Naive thymus-derived CD4-positive, alpha-beta T cell (primary cell): Measurements from ENCODE around the gene DPEP3. TPM values are rescaled to one million over a fixed set of nuclear protein-coding genes. Genes with fewer than 3 reads are reported as not detected.
"Not testable (repeated sequence)": the region's sequence is repeated elsewhere in the genome, so short reads cannot be mapped to it uniquely, and the experiment has no call there.

Experiments used
- ATAC-seq: fragments of 150-1000 bp; cut with Tn5 transposase; 2 replicates; pipeline ENCODE4 v1.10.0; 2021; ENCODE audit warnings: mild to moderate bottlenecking, moderate library complexity
- CTCF ChIA-PET: fragments of 350-600 bp; sonication (Branson Sonifier 250); formaldehyde crosslinking; loops from one replicate; lab custom pipeline; 2021; ENCODE audit warnings: antibody characterized with exemption; lab: Charles Lee
- POLR2A ChIA-PET: fragments of 350-600 bp; sonication (Branson Sonifier 250); formaldehyde crosslinking; loops from one replicate; lab custom pipeline; 2021; ENCODE audit warnings: antibody characterized with exemption, inconsistent platforms; lab: Charles Lee
- DNase-seq, 9 donors: peaks; one replicate each; pipeline versions ENCODE4 v3.0.0 to v3.0.0-alpha.2; 2020 to 2022; ENCODE audit warnings: mixed read lengths in 1 of 9
- H3K27ac ChIP-seq: one replicate; pipeline ENCODE4 v1.7.0; 2013; ENCODE audit warnings: mild to moderate bottlenecking, low read depth, low read length, moderate library complexity
- H3K27me3 ChIP-seq, 2 donors: one replicate each; pipeline ENCODE4 v1.7.0; 2013; ENCODE audit warnings: low read length in 2 of 2, mild to moderate bottlenecking in 2 of 2, moderate library complexity in 2 of 2; ENCODE audit not compliant: control insufficient read depth in 2 of 2, insufficient read depth in 2 of 2
- H3K36me3 ChIP-seq, 3 experiments: 1 replicate in 2 of 3; 2 replicates in 1 of 3; pipeline ENCODE4 v1.7.0; 2013; ENCODE audit warnings: low read length in 3 of 3, mild to moderate bottlenecking in 3 of 3, moderate library complexity in 1 of 3; ENCODE audit not compliant: insufficient read depth in 3 of 3, control insufficient read depth in 2 of 3
- H3K4me1 ChIP-seq, 2 donors: one replicate each; pipeline ENCODE4 v1.7.0; 2013; ENCODE audit warnings: low read length in 2 of 2, mild to moderate bottlenecking in 2 of 2, moderate library complexity in 1 of 2; ENCODE audit not compliant: control insufficient read depth in 2 of 2, insufficient read depth in 2 of 2
- H3K4me3 ChIP-seq: 2 replicates; pipeline ENCODE4 v1.7.0; 2013; ENCODE audit warnings: mild to moderate bottlenecking, low read length
- H3K9me3 ChIP-seq, 3 experiments: 1 replicate in 2 of 3; 2 replicates in 1 of 3; pipeline ENCODE4 v1.7.0; 2013; ENCODE audit warnings: low read length in 3 of 3; ENCODE audit not compliant: control insufficient read depth in 2 of 3
- H3K27ac Mint-ChIP-seq, 9 donors: one replicate each; pipeline ENCODE4 v1.8.0; 2020 to 2022; ENCODE audit warnings: mixed read lengths in 9 of 9, mild to moderate bottlenecking in 8 of 9, moderate library complexity in 5 of 9, inconsistent platforms in 2 of 9
- H3K27me3 Mint-ChIP-seq, 5 donors: one replicate each; pipeline ENCODE4 v1.8.0; 2021 to 2022; ENCODE audit warnings: mixed read lengths in 5 of 5, mild to moderate bottlenecking in 1 of 5
- H3K36me3 Mint-ChIP-seq, 5 donors: one replicate each; pipeline ENCODE4 v1.8.0; 2020 to 2022; ENCODE audit warnings: mixed read lengths in 5 of 5, mild to moderate bottlenecking in 3 of 5, inconsistent platforms in 1 of 5
- H3K4me1 Mint-ChIP-seq, 7 donors: one replicate each; pipeline ENCODE4 v1.8.0; 2020 to 2022; ENCODE audit warnings: mixed read lengths in 7 of 7, mild to moderate bottlenecking in 3 of 7, inconsistent platforms in 1 of 7
- H3K4me3 Mint-ChIP-seq, 10 donors: one replicate each; pipeline ENCODE4 v1.8.0; 2020 to 2022; ENCODE audit warnings: mild to moderate bottlenecking in 10 of 10, mixed read lengths in 10 of 10, moderate library complexity in 6 of 10, inconsistent platforms in 2 of 10
- H3K9me3 Mint-ChIP-seq, 11 donors: one replicate each; pipeline ENCODE4 v1.8.0; 2020 to 2022; ENCODE audit warnings: mixed read lengths in 11 of 11, mild to moderate bottlenecking in 4 of 11, inconsistent platforms in 1 of 11, moderate library complexity in 1 of 11
- intact Hi-C, 2 donors: fragments of 100-400 bp; cut with micrococcal nuclease; formaldehyde crosslinking; loops; one replicate each; pipeline ENCODE4 v1.15.1; 2023
- polyA plus RNA-seq, 2 donors: library from polyadenylated mRNA; unstranded; fragments of 300-500 nt; fragmentation: Illumina TruSeq; gene quantifications; one replicate each; pipeline ENCODE4 v1.2.3, GENCODE V29; 2021
- total RNA-seq, 6 experiments: library from RNA in 5 of 6; stranded (reverse) in 5 of 6; gene quantifications; 1 replicate in 5 of 6; 2 replicates in 1 of 6; pipeline ENCODE4 v1.2.3 and lab custom pipeline; 2021 to 2026

The DPEP3 gene
- total and polyA plus RNA-seq, 7 experiments from 2014 or later, result 0.10 to 2.3 (median 1.6) TPM

GRCh38 chr16:67975321-67976105, 4.8 kb downstream of the DPEP3 start:
- H3K36me3 Mint-ChIP-seq, result no peaks in the 10 kb centered on the region
- peak in 1 of 9 donors; percentile 6 for DNase-seq
- Histone ChIP-seq H3K27me3 (no peaks in the 10 kb centered on the region), H3K4me3 (no peak overlapping the region), H3K4me1 (no peaks in the 10 kb centered on the region), H3K36me3 (no peaks in the 10 kb centered on the region), H3K27ac (no peak overlapping the region), H3K9me3 (no peaks in the 10 kb centered on the region)
- H3K4me1 Mint-ChIP-seq, result peaks cover 0 to 5% (median 0%) of the 10 kb centered on the region in 7 donors
- no peak overlapping the region for H3K4me3 Mint-ChIP-seq
- POLR2A ChIA-PET, result interaction anchor here (1.0 kb wide), 1 partner anchor 8 kb away, joined by 3 read pairs; no protein-coding TSS in a partner anchor
- peak overlapping the region in 3 of 9 donors; percentile 16 to 71 (median 40) for H3K27ac Mint-ChIP-seq
- intact Hi-C loops, result no loop called here
- H3K27me3 Mint-ChIP-seq, result peaks cover 0 to 10% (median 0%) of the 10 kb centered on the region in 5 donors
- no peaks in the 10 kb centered on the region for H3K9me3 Mint-ChIP-seq
- no peak for ATAC-seq
- CTCF ChIA-PET, result interaction anchor here (0.6 kb wide), 1 partner anchor 24 kb away, joined by 3 read pairs; the partner anchor contains the start of gene DPEP2

- peaks cover 10 to 19% (median 13%) of the 10 kb centered on the region in 7 donors for H3K4me1 Mint-ChIP-seq
- POLR2A ChIA-PET, result interaction anchor here (0.8 to 2.4 kb wide), 3 partner anchors 8 to 457 kb away, joined by 3 to 6 read pairs (median 3); partner anchors contain the start of gene PSMB10
Observed at GRCh38 chr16:67972285-67972684, 8.0 kb downstream of the DPEP3 start.

GRCh38 chr16:67971111-67971510, 9.2 kb downstream of the DPEP3 start:
- H3K27ac ChIP-seq, result no peak overlapping the region
- no peak for ATAC-seq
- DNase-seq, result no peak
- Mint-ChIP-seq H3K27me3 (peaks cover 0 to 4% (median 0%) of the 10 kb centered on the region in 5 donors), H3K27ac (peak overlapping the region in 5 of 9 donors; percentile 61 to 88 (median 75)), H3K4me1 (peaks cover 16 to 25% (median 23%) of the 10 kb centered on the region in 7 donors), H3K9me3 (peaks cover 0 to 2% (median 0%) of the 10 kb centered on the region in 11 donors), H3K4me3 (peak overlapping the region in 5 of 10 donors; percentile 34 to 78 (median 41)), H3K36me3 (no peaks in the 10 kb centered on the region)
- no peaks in the 10 kb centered on the region for H3K36me3 ChIP-seq
- peaks cover 10 to 14% of the 10 kb centered on the region in 2 donors for H3K4me1 ChIP-seq
- no peaks in the 10 kb centered on the region for H3K9me3 ChIP-seq
- H3K4me3 ChIP-seq, result no peak overlapping the region
- ChIA-PET POLR2A (interaction anchor here (3.5 kb wide), 1 partner anchor 12 kb away, joined by 17 read pairs; no protein-coding TSS in a partner anchor), CTCF (no interaction called here)
- no peaks in the 10 kb centered on the region for H3K27me3 ChIP-seq
- intact Hi-C loops, result no loop called here

More at GRCh38 chr16:67972285-67972684, 8.0 kb downstream of the DPEP3 start:
- H3K4me1 ChIP-seq, H3K36me3 Mint-ChIP-seq, H3K4me3 ChIP-seq, H3K27ac ChIP-seq, H3K27me3 ChIP-seq, H3K36me3 ChIP-seq, CTCF ChIA-PET, intact Hi-C loops, H3K4me3 Mint-ChIP-seq, H3K27me3 Mint-ChIP-seq, H3K9me3 Mint-ChIP-seq, ATAC-seq, H3K9me3 ChIP-seq, H3K27ac Mint-ChIP-seq, DNase-seq: not testable (repeated sequence)

- peaks cover 10 to 14% of the 10 kb centered on the region in 2 donors for H3K4me1 ChIP-seq
- intact Hi-C loops, result loop anchor here (2.0 kb wide), 3 partner anchors 13 to 53 kb away; partner anchors contain the start of genes DDX28 (in 1 of the 2) and DUS2 (in 1 of the 2)
- H3K4me3 Mint-ChIP-seq, result peak overlapping the region; percentile 86 to 100 (median 96)
- no peaks in the 10 kb centered on the region for H3K9me3 ChIP-seq
- H3K27ac ChIP-seq, result peak overlapping the region; percentile 81
- peak overlapping the region; percentile 77 to 93 (median 91) for H3K27ac Mint-ChIP-seq
- DNase-seq, result peak in 5 of 9 donors; percentile 15 to 44 (median 43)
- no peaks in the 10 kb centered on the region for H3K36me3 ChIP-seq
- H3K27me3 Mint-ChIP-seq, result peaks cover 0 to 1% (median 0%) of the 10 kb centered on the region in 5 donors
- no peaks in the 10 kb centered on the region for H3K27me3 ChIP-seq
- no peaks in the 10 kb centered on the region for H3K36me3 Mint-ChIP-seq
- ChIA-PET CTCF (interaction anchor here (0.9 kb wide), 1 partner anchor 33 kb away, joined by 3 read pairs; the partner anchor contains the start of gene PSMB10), POLR2A (interaction anchor here (0.6 to 3.5 kb wide), 9 partner anchors 12 to 133 kb away, joined by 4 to 17 read pairs (median 5); partner anchors contain the start of genes DPEP2 and PSMB10)
- H3K4me3 ChIP-seq, result peak overlapping the region; percentile 88
- H3K4me1 Mint-ChIP-seq, result peaks cover 20 to 39% (median 29%) of the 10 kb centered on the region in 7 donors
- H3K9me3 Mint-ChIP-seq, result peaks cover 0 to 2% (median 0%) of the 10 kb centered on the region in 11 donors
- peak; percentile 21 for ATAC-seq
Observed at GRCh38 chr16:67969254-67970039, 10.9 kb downstream of the DPEP3 start.

GRCh38 chr16:67968400-67969253, 11.7 kb downstream of the DPEP3 start, which contains the start of gene SLC12A4:
TSS of gene SLC12A4 (minus strand) at chr16:67968637. CDS start at chr16:67968553, 84 bp downstream.
- Histone ChIP-seq H3K9me3 (no peaks in the 10 kb centered on the region), H3K4me3 (peak within 1 kb of the TSS; percentile 88), H3K27ac (peak within 1 kb of the TSS; percentile 81), H3K4me1 (peaks cover 10 to 14% of the 10 kb centered on the region in 2 donors), H3K27me3 (no peaks in the 10 kb centered on the region), H3K36me3 (no peaks in the 10 kb centered on the region)
- H3K9me3 Mint-ChIP-seq, result peaks cover 0 to 2% (median 0%) of the 10 kb centered on the region in 11 donors
- H3K27ac Mint-ChIP-seq, result peak within 1 kb of the TSS; percentile 89 to 95 (median 93)
- peaks cover 20 to 42% (median 29%) of the 10 kb centered on the region in 7 donors for H3K4me1 Mint-ChIP-seq
- ChIA-PET POLR2A (interaction anchor here (0.5 to 3.5 kb wide), 11 partner anchors 12 to 154 kb away, joined by 3 to 17 read pairs (median 5); partner anchors contain the start of genes DPEP2 and PSMB10), CTCF (no interaction called here)
- H3K4me3 Mint-ChIP-seq, result peak within 1 kb of the TSS; percentile 86 to 100 (median 97)
- H3K36me3 Mint-ChIP-seq, result no peaks in the 10 kb centered on the region
- DNase-seq (peak; percentile 74 to 96 (median 81)), ATAC-seq (peak; percentile 97)
- H3K27me3 Mint-ChIP-seq, result no peaks in the 10 kb centered on the region
- intact Hi-C loops, result loop anchor here (1.0 to 2.0 kb wide), 6 partner anchors 14 to 75 kb away; partner anchors contain the start of genes DDX28 (in 1 of the 2), DUS2 (in 1 of the 2) and PSKH1 (in 1 of the 2)
